ENCODE data around the gene GTF2A1. TPM values are rescaled to one million over a fixed set of nuclear protein-coding genes. Genes with fewer than 3 reads are reported as not detected.

The GTF2A1 gene
- 7.6 and 12.0 TPM in 2 replicates for total RNA-seq

GRCh38 chr14:81220830-81221578 lies at the start of gene GTF2A1:
GTF2A1 (minus strand) TSS chr14:81220959; CDS start chr14:81220518, 441 bp downstream.

Other genes starting within 250 kb of the GTF2A1 start
- 99.8 and 107 TPM in 2 replicates for gene STON2, start 179.4 kb upstream of the GTF2A1 start, total RNA-seq

Data from airway epithelial cell (primary cell).